Upper lobe of left lung (tissue), 6 donors: Measurements from ENCODE around the gene ADGRF1. TPM values are rescaled to one million over a fixed set of nuclear protein-coding genes. Genes with fewer than 3 reads are reported as not detected.
A peak's percentile ranks its signal among the peaks of the same experiment; 100 is the strongest.

ENCODE experiments used
- ATAC-seq, 2 donors: fragments of 200-7000 bp; cut with Tn5 transposase; one replicate each; pipeline ENCODE4 v1.9.1; 2022; ENCODE audit warnings: mild to moderate bottlenecking in 2 of 2, moderate library complexity in 2 of 2; ENCODE audit not compliant: low FRiP score in 2 of 2
- DNase-seq, 2 donors: peaks; one replicate each; pipeline ENCODE4 v3.0.0-alpha.2; 2019 to 2020
- H3K27ac ChIP-seq, 4 donors: fragments of 200-600 bp; sonication (generic); one replicate each; pipeline ENCODE4 v1.5.1; 2016 to 2019
- H3K27me3 ChIP-seq, 4 donors: fragments of 200-600 bp; sonication (generic); one replicate each; pipeline ENCODE4 v1.5.1; 2017 to 2019
- H3K36me3 ChIP-seq, 4 donors: fragments of 200-600 bp; sonication (generic); one replicate each; pipeline ENCODE4 v1.5.1; 2016 to 2019
- H3K4me1 ChIP-seq, 4 donors: fragments of 200-600 bp; sonication (generic); one replicate each; pipeline ENCODE4 v1.5.1; 2018 to 2019
- H3K4me3 ChIP-seq, 4 donors: fragments of 200-600 bp; sonication (generic); one replicate each; pipeline ENCODE4 v1.5.1; 2017 to 2019; ENCODE audit warnings: mild to moderate bottlenecking in 2 of 4, moderate library complexity in 1 of 4
- H3K9me3 ChIP-seq, 4 donors: fragments of 200-600 bp; sonication (generic); one replicate each; pipeline ENCODE4 v1.5.1; 2018 to 2019
- CTCF ChIP-seq, 6 experiments: fragments of 450-650 bp in 4 of 6; fragments of 200-600 bp in 2 of 6; sonication (generic) in 2 of 6; IDR thresholded peaks; one replicate each; pipeline ENCODE4 v1.5.1; 2016 to 2019; ENCODE audit warnings: antibody characterized with exemption in 6 of 6
- EP300 ChIP-seq, 4 donors: sonication (generic); formaldehyde crosslinking; IDR thresholded peaks; one replicate each; pipeline ENCODE4 v1.5.1; 2017; ENCODE audit warnings: antibody characterized with exemption in 4 of 4, control low read depth in 2 of 4
- POLR2A ChIP-seq, 4 donors: fragments of 450-650 bp; IDR thresholded peaks; one replicate each; pipeline ENCODE4 v1.5.1; 2016 to 2017; ENCODE audit warnings: antibody characterized with exemption in 4 of 4, mild to moderate bottlenecking in 2 of 4
- POLR2AphosphoS5 ChIP-seq, 2 donors: sonication (generic); formaldehyde crosslinking; IDR thresholded peaks; one replicate each; pipeline ENCODE4 v1.5.1; 2017; ENCODE audit warnings: antibody characterized with exemption in 2 of 2
- WGBS, 2 donors: methylation state at CpG; one replicate each; pipeline ENCODE4 v1.1.5; 2017 to 2018; 5-methylcytosine and 5-hydroxymethylcytosine counted together
- total RNA-seq, 6 donors: library from RNA; depleted of rRNA in 4 of 6; stranded (reverse); fragments of >200 nt in 4 of 6; gene quantifications; one replicate each; pipeline versions ENCODE4 v1.1.0 to v1.2.1, GENCODE V29; 2016 to 2021
- donor health status: DM: no; HTN: no; CAD: no; lungs with moderate emphysema.
- donor health status: DM: no; HTN: yes; CAD: no; lungs with severe emphysema.

ADGRF1 gene
- total RNA-seq, 6 donors from 2014 or later: 2.3 to 10.3 (median 7.5) TPM

GRCh38 chr6:46964716-46965519, 77.2 kb downstream of the ADGRF1 start:
- Histone ChIP-seq H3K9me3 (no peaks in the 10 kb centered on the region), H3K4me3 (no peak overlapping the region), H3K36me3 (no peaks in the 10 kb centered on the region), H3K27ac (peak overlapping the region in 1 of 4 donors; percentile 32), H3K27me3 (no peaks in the 10 kb centered on the region), H3K4me1 (peaks cover 0 to 14% (median 2%) of the 10 kb centered on the region in 4 donors)
- peak in 1 of 2 donors; percentile 50 for ATAC-seq
- no peak for DNase-seq
- WGBS, 2 donors: 43 to 50% methylated on average over 12 of the region's 12 CpGs
- TF ChIP-seq EP300 (IDR thresholded peaks at IDR 0.05) (no peak), POLR2AphosphoS5 (IDR thresholded peaks at IDR 0.05) (no peak), CTCF (IDR thresholded peaks at IDR 0.05) (no peak), POLR2A (IDR thresholded peaks at IDR 0.05) (no peak)

GRCh38 chr6:46963626-46964025, 78.5 kb downstream of the ADGRF1 start:
- Histone ChIP-seq H3K27ac (no peak overlapping the region), H3K9me3 (no peaks in the 10 kb centered on the region), H3K4me3 (no peak overlapping the region), H3K27me3 (no peaks in the 10 kb centered on the region), H3K36me3 (no peaks in the 10 kb centered on the region), H3K4me1 (peaks cover 0 to 8% (median 2%) of the 10 kb centered on the region in 4 donors)
- WGBS, 2 donors: 81 to 95% methylated on average over 5 of the region's 5 CpGs
- no peak for TF ChIP-seq POLR2AphosphoS5 (IDR thresholded peaks at IDR 0.05)
- TF ChIP-seq EP300 (IDR thresholded peaks at IDR 0.05): no peak
- TF ChIP-seq POLR2A (IDR thresholded peaks at IDR 0.05): no peak
- DNase-seq (no peak), ATAC-seq (peak in 1 of 2 donors; percentile 87)

GRCh38 chr6:46963039-46963438, 79.1 kb downstream of the ADGRF1 start:
- Histone ChIP-seq H3K27ac (no peak overlapping the region), H3K36me3 (no peaks in the 10 kb centered on the region), H3K4me1 (peaks cover 0 to 8% (median 2%) of the 10 kb centered on the region in 4 donors), H3K27me3 (no peaks in the 10 kb centered on the region), H3K9me3 (no peaks in the 10 kb centered on the region), H3K4me3 (no peak overlapping the region)
- no peak for TF ChIP-seq POLR2AphosphoS5 (IDR thresholded peaks at IDR 0.05)
- TF ChIP-seq POLR2A (IDR thresholded peaks at IDR 0.05): no peak
- TF ChIP-seq EP300 (IDR thresholded peaks at IDR 0.05): no peak
- TF ChIP-seq CTCF (IDR thresholded peaks at IDR 0.05): no peak
- DNase-seq (no peak), ATAC-seq (no peak)

GRCh38 chr6:46961711-46962110, 80.4 kb downstream of the ADGRF1 start:
- ATAC-seq (no peak), DNase-seq (no peak)
- Histone ChIP-seq H3K4me3 (no peak overlapping the region), H3K9me3 (no peaks in the 10 kb centered on the region), H3K4me1 (peaks cover 0 to 8% (median 2%) of the 10 kb centered on the region in 4 donors), H3K36me3 (no peaks in the 10 kb centered on the region), H3K27me3 (no peaks in the 10 kb centered on the region), H3K27ac (no peak overlapping the region)
- no peak for TF ChIP-seq CTCF (IDR thresholded peaks at IDR 0.05)
- TF ChIP-seq POLR2A (IDR thresholded peaks at IDR 0.05): no peak
- TF ChIP-seq POLR2AphosphoS5 (IDR thresholded peaks at IDR 0.05): no peak
- TF ChIP-seq EP300 (IDR thresholded peaks at IDR 0.05): no peak
- WGBS, 2 donors: 86 to 87% methylated on average over 5 of the region's 5 CpGs

GRCh38 chr6:46961232-46961631, 80.9 kb downstream of the ADGRF1 start:
- ATAC-seq (no peak), DNase-seq (no peak)
- TF ChIP-seq POLR2A (IDR thresholded peaks at IDR 0.05) (no peak), EP300 (IDR thresholded peaks at IDR 0.05) (no peak), CTCF (IDR thresholded peaks at IDR 0.05) (no peak), POLR2AphosphoS5 (IDR thresholded peaks at IDR 0.05) (no peak)
- Histone ChIP-seq H3K27me3 (no peaks in the 10 kb centered on the region), H3K36me3 (no peaks in the 10 kb centered on the region), H3K9me3 (no peaks in the 10 kb centered on the region), H3K27ac (no peak overlapping the region), H3K4me1 (peaks cover 0 to 8% (median 2%) of the 10 kb centered on the region in 4 donors), H3K4me3 (no peak overlapping the region)
